ENCODE results near the gene ZNF428. TPM values are rescaled to one million over a fixed set of nuclear protein-coding genes. Genes with fewer than 3 reads are reported as not detected.

Gene ZNF428
- total RNA-seq, 2 donors from 2014 or later, result 44.3 to 46.8 TPM

DNA sequence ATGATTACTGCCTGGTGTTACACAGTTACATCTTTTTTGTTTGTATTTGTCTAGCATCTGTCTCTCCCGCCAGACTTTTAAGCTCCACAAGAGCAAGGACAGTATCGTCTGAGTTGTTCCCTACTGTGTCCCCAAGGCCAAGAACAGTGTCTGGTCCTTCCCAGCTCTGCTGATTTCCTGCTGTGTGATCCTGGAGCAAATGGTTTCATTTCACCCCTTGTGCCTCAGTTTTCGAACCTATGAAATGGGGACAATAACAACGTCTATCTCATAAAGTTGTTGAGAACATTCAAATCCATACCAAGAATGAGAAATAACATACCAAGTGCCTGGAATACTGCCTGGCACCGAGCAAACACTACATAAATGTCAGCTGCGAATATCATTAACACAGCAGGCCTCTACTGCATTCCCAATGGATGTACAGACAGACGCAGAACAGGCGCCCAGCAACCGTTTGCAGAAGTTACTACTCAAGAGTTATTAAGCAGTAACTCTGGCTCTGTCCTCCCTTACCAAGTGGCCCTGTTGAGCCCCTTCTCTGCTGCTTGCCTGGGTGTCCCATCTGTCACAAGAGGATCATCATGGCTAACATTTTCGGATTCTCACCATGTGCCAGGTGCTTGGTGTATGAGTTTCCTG, 55.5 kb downstream of the ZNF428 start:
- Mint-ChIP-seq H3K36me3 (ENCODE audit: low read depth) (peaks cover 38% of the 10 kb centered on the region), H3K4me1 (no peaks in the 10 kb centered on the region), H3K27me3 (ENCODE audit: insufficient read depth) (no peaks in the 10 kb centered on the region), H3K9me3 (no peaks in the 10 kb centered on the region), H3K4me3 (no peak overlapping the region), H3K27ac (no peak overlapping the region)
- TF ChIP-seq, protein P1, sequence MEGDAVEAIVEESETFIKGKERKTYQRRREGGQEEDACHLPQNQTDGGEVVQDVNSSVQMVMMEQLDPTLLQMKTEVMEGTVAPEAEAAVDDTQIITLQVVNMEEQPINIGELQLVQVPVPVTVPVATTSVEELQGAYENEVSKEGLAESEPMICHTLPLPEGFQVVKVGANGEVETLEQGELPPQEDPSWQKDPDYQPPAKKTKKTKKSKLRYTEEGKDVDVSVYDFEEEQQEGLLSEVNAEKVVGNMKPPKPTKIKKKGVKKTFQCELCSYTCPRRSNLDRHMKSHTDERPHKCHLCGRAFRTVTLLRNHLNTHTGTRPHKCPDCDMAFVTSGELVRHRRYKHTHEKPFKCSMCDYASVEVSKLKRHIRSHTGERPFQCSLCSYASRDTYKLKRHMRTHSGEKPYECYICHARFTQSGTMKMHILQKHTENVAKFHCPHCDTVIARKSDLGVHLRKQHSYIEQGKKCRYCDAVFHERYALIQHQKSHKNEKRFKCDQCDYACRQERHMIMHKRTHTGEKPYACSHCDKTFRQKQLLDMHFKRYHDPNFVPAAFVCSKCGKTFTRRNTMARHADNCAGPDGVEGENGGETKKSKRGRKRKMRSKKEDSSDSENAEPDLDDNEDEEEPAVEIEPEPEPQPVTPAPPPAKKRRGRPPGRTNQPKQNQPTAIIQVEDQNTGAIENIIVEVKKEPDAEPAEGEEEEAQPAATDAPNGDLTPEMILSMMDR (conservative IDR thresholded peaks at IDR 0.05), result no peak
- no peak for DNase-seq
- H3K27me3 ChIP-seq (ENCODE audit: control insufficient read depth, insufficient read depth, low read length, poor library complexity, severe bottlenecking), result no peaks in the 10 kb centered on the region
- H3K27ac ChIP-seq (ENCODE audit: low read depth, low read length), result no peak overlapping the region
- H3K9me3 ChIP-seq (ENCODE audit: control insufficient read depth, low read length), result no peaks in the 10 kb centered on the region
- peaks cover 11% of the 10 kb centered on the region for H3K36me3 ChIP-seq (ENCODE audit: control insufficient read depth, insufficient read depth, low read length)
- 80 to 85% methylated on average over 9 to 10 of the region's 10 CpGs for WGBS, 2 experiments (ENCODE audit: insufficient coverage in 1 of 2, insufficient read length in 1 of 2)
- H3K9ac ChIP-seq (ENCODE audit: extremely low read depth, low read length, poor library complexity, severe bottlenecking), result no peak overlapping the region
- H3K4me3 ChIP-seq (ENCODE audit: low read length), result no peak overlapping the region
- H3K4me1 ChIP-seq (ENCODE audit: control insufficient read depth, insufficient read depth, low read length), result no peaks in the 10 kb centered on the region

DNA sequence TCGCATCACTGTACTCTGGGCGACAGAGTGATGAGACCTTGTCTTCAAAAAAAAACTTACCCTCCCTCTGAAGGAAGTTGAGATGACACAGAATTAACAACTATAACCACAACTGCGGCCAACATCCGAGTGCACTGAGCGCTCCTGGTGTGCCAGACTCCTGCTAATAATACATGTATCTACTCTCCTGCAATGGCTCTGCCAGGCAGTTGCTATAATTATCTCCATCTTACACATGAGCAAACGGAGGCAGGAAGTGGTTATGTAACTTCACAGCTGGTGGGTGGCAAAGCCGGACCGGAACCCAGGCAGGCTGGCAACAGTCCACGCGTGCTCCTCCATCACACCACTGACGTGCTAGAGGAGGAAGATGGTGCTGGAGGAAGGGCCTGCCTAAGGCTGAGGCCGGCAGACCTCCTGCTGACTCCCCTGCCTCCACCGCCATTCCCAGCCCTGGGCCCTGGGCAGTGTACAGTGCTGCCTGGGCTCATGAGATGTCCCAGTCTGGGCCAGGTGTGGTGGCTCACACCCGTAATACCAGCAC, 56.7 kb downstream of the ZNF428 start:
- Histone ChIP-seq H3K4me1 (ENCODE audit: control insufficient read depth, insufficient read depth, low read length) (no peaks in the 10 kb centered on the region), H3K9ac (ENCODE audit: extremely low read depth, low read length, poor library complexity, severe bottlenecking) (no peak overlapping the region), H3K36me3 (ENCODE audit: control insufficient read depth, insufficient read depth, low read length) (peaks cover 11% of the 10 kb centered on the region), H3K27ac (ENCODE audit: low read depth, low read length) (no peak overlapping the region), H3K27me3 (ENCODE audit: control insufficient read depth, insufficient read depth, low read length, poor library complexity, severe bottlenecking) (no peaks in the 10 kb centered on the region), H3K4me3 (ENCODE audit: low read length) (no peak overlapping the region), H3K9me3 (ENCODE audit: control insufficient read depth, low read length) (no peaks in the 10 kb centered on the region)
- Mint-ChIP-seq H3K27me3 (ENCODE audit: insufficient read depth) (no peaks in the 10 kb centered on the region), H3K4me3 (no peak overlapping the region), H3K27ac (no peak overlapping the region), H3K9me3 (no peaks in the 10 kb centered on the region), H3K36me3 (ENCODE audit: low read depth) (peaks cover 39% of the 10 kb centered on the region), H3K4me1 (no peaks in the 10 kb centered on the region)
- no peak for DNase-seq
- WGBS, 2 experiments (ENCODE audit: insufficient coverage in 1 of 2, insufficient read length in 1 of 2), result 97 to 98% methylated on average over 7 to 14 of the region's 14 CpGs
- TF ChIP-seq, protein P1 (conservative IDR thresholded peaks at IDR 0.05), result no peak

DNA sequence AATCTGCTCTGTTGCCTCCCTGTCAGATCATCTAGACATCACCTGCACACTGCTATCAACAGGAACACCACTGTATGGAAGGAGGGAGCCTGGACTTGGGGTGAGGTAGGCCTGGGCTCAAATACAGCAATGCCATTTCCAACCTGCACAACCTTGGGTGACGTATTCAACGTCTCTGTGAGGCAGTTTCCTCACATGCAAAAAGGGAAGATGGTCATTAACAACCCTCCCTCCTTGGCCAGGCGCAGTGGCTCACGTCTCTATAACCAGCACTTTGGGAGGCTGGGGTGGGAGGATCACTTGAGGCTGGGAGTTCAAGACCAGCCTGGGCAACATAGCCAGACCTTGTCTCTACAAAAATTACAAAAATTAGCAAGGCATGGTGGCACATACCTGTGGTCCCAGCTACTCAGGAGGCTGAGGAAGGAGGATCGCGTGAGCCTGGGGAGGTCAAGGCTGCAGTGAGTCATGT, 57.2 kb downstream of the ZNF428 start:
- Histone ChIP-seq H3K9ac (ENCODE audit: extremely low read depth, low read length, poor library complexity, severe bottlenecking) (no peak overlapping the region), H3K36me3 (ENCODE audit: control insufficient read depth, insufficient read depth, low read length) (peaks cover 11% of the 10 kb centered on the region), H3K27ac (ENCODE audit: low read depth, low read length) (no peak overlapping the region), H3K4me1 (ENCODE audit: control insufficient read depth, insufficient read depth, low read length) (no peaks in the 10 kb centered on the region), H3K4me3 (ENCODE audit: low read length) (no peak overlapping the region), H3K9me3 (ENCODE audit: control insufficient read depth, low read length) (no peaks in the 10 kb centered on the region), H3K27me3 (ENCODE audit: control insufficient read depth, insufficient read depth, low read length, poor library complexity, severe bottlenecking) (no peaks in the 10 kb centered on the region)
- WGBS, 2 experiments (ENCODE audit: insufficient coverage in 1 of 2, insufficient read length in 1 of 2), result 90 to 99% methylated on average over 2 to 6 of the region's 6 CpGs
- H3K4me1 Mint-ChIP-seq, result no peaks in the 10 kb centered on the region
- TF ChIP-seq, protein P1 (conservative IDR thresholded peaks at IDR 0.05), result no peak
- H3K27ac Mint-ChIP-seq, result no peak overlapping the region
- H3K4me3 Mint-ChIP-seq, result no peak overlapping the region
- H3K36me3 Mint-ChIP-seq (ENCODE audit: low read depth), result peaks cover 42% of the 10 kb centered on the region
- H3K9me3 Mint-ChIP-seq, result no peaks in the 10 kb centered on the region
- DNase-seq, result no peak
- no peaks in the 10 kb centered on the region for H3K27me3 Mint-ChIP-seq (ENCODE audit: insufficient read depth)
